Stimulated activated naive CD4-positive, alpha-beta T cell treated with Interleukin-2 at 50 U/mL for 16 hours (primary cell): ENCODE data around the gene VPS33B.
A peak's percentile ranks its signal among the peaks of the same experiment; 100 is the strongest.

Experiments used
- DNase-seq: peaks from one replicate; lab custom pipeline; 2025; lab: John Stamatoyannopoulos, UW

The VPS33B gene

GRCh38 chr15:90974216-90974615 lies 48.2 kb downstream of the VPS33B start:
- no peak for DNase-seq

GRCh38 chr15:90972133-90972532 lies 50.3 kb downstream of the VPS33B start:
- DNase-seq, result no peak

- DNase-seq, result no peak
Measured at GRCh38 chr15:90970274-90970673, 52.1 kb downstream of the VPS33B start.

GRCh38 chr15:90968434-90968833 lies 54.0 kb downstream of the VPS33B start:
- DNase-seq, result no peak

GRCh38 chr15:90967206-90967605 lies 55.2 kb downstream of the VPS33B start:
- DNase-seq, result no peak

GRCh38 chr15:90966262-90966661 lies 56.1 kb downstream of the VPS33B start:
- no peak for DNase-seq

- DNase-seq, result no peak
Measured at GRCh38 chr15:90962021-90962420, 60.4 kb downstream of the VPS33B start.

GRCh38 chr15:90960298-90961091 lies 61.9 kb downstream of the VPS33B start:
- DNase-seq, result no peak

- DNase-seq, result no peak
Measured at GRCh38 chr15:90959894-90960293, 62.5 kb downstream of the VPS33B start.

GRCh38 chr15:90959028-90959595 lies 63.3 kb downstream of the VPS33B start:
- no peak for DNase-seq

- DNase-seq, result no peak
Measured at GRCh38 chr15:90957791-90958190, 64.6 kb downstream of the VPS33B start.

- no peak for DNase-seq
Measured at GRCh38 chr15:90957031-90957790, 65.2 kb downstream of the VPS33B start.

GRCh38 chr15:90956274-90957030 lies 65.9 kb downstream of the VPS33B start:
- DNase-seq, result peak; percentile 44

- DNase-seq, result no peak
Measured at GRCh38 chr15:90955624-90956273, 66.6 kb downstream of the VPS33B start.

- DNase-seq, result peak; percentile 87
Measured at GRCh38 chr15:90954712-90955623, 67.4 kb downstream of the VPS33B start, which contains the start of gene RCCD1. Gene RCCD1, plus strand, starts transcription at chr15:90954884. Its CDS starts 1,851 bp downstream, at chr15:90956735.

- DNase-seq, result no peak
Measured at GRCh38 chr15:90953947-90954711, 68.3 kb downstream of the VPS33B start.

- no peak for DNase-seq
Measured at GRCh38 chr15:90952901-90953677, 69.3 kb downstream of the VPS33B start.

GRCh38 chr15:90950676-90951075 lies 71.7 kb downstream of the VPS33B start:
- DNase-seq, result no peak
